H9 (cell line): Measurements from ENCODE around the gene CCDC57. TPM values are rescaled to one million over a fixed set of nuclear protein-coding genes. Genes with fewer than 3 reads are reported as not detected.
"Not testable (repeated sequence)": the region's sequence is repeated elsewhere in the genome, so short reads cannot be mapped to it uniquely, and the experiment has no call there.

Experiments
- DNase-seq: peaks from one replicate; pipeline ENCODE4 v3.0.0-alpha.2; 2017
- H2AFZ ChIP-seq: one replicate; pipeline ENCODE4 v1.6.1; 2013; ENCODE audit warnings: mild to moderate bottlenecking, low read length, control low read depth, moderate library complexity
- H2AK5ac ChIP-seq: 2 replicates; pipeline ENCODE4 v1.6.1; 2013; ENCODE audit warnings: low read length, control low read depth, mixed read lengths; ENCODE audit not compliant: insufficient read length
- H2BK120ac ChIP-seq: one replicate; pipeline ENCODE4 v1.6.1; 2013; ENCODE audit warnings: low read depth, mild to moderate bottlenecking, low read length, control low read depth, inconsistent platforms; ENCODE audit not compliant: poor library complexity, severe bottlenecking
- H2BK12ac ChIP-seq: 2 replicates; pipeline ENCODE4 v1.6.1; 2013; ENCODE audit warnings: low read length, control low read depth, mixed read lengths, low read depth; ENCODE audit not compliant: insufficient read length
- H2BK15ac ChIP-seq: 2 replicates; pipeline ENCODE4 v1.6.1; 2013; ENCODE audit warnings: low read depth, low read length, control low read depth
- H2BK20ac ChIP-seq: one replicate; pipeline ENCODE4 v1.6.1; 2013; ENCODE audit warnings: low read depth, mild to moderate bottlenecking, low read length, control low read depth, inconsistent platforms; ENCODE audit not compliant: poor library complexity, severe bottlenecking
- H2BK5ac ChIP-seq: 2 replicates; pipeline ENCODE4 v1.6.1; 2013; ENCODE audit warnings: low read length, control low read depth, mixed read lengths; ENCODE audit not compliant: insufficient read length
- H3K14ac ChIP-seq: 2 replicates; pipeline ENCODE4 v1.6.1; 2013; ENCODE audit warnings: low read length, control low read depth; ENCODE audit not compliant: insufficient read depth
- H3K18ac ChIP-seq: 2 replicates; pipeline ENCODE4 v1.6.1; 2013; ENCODE audit warnings: low read depth, mild to moderate bottlenecking, mixed read lengths, low read length, control low read depth; ENCODE audit not compliant: insufficient read length
- H3K23ac ChIP-seq: 2 replicates; pipeline ENCODE4 v1.6.1; 2013; ENCODE audit warnings: low read length, control low read depth, mixed read lengths, low read depth; ENCODE audit not compliant: insufficient read length
- H3K23me2 ChIP-seq: 2 replicates; pipeline ENCODE4 v1.6.1; 2013; ENCODE audit warnings: low read depth, mild to moderate bottlenecking, mixed read lengths, low read length, control low read depth; ENCODE audit not compliant: insufficient read length, poor library complexity, severe bottlenecking
- H3K27ac ChIP-seq: 2 replicates; pipeline ENCODE4 v1.5.1; 2013; ENCODE audit warnings: low read length, control low read depth, mixed read lengths, low read depth; ENCODE audit not compliant: insufficient read length
- H3K27me3 ChIP-seq: 2 replicates; pipeline ENCODE4 v1.6.1; 2013; ENCODE audit warnings: low read length, control low read depth, inconsistent platforms; ENCODE audit not compliant: insufficient read depth
- H3K4ac ChIP-seq: 2 replicates; pipeline ENCODE4 v1.6.1; 2013; ENCODE audit warnings: low read depth, mild to moderate bottlenecking, control low read depth, inconsistent platforms, low read length, moderate library complexity
- H3K4me1 ChIP-seq: 2 replicates; pipeline ENCODE4 v1.6.1; 2013; ENCODE audit warnings: low read length, control low read depth, inconsistent platforms; ENCODE audit not compliant: insufficient read depth
- H3K4me2 ChIP-seq: 2 replicates; pipeline ENCODE4 v1.6.1; 2013; ENCODE audit warnings: low read length, control low read depth, mixed read lengths; ENCODE audit not compliant: insufficient read length, insufficient read depth
- H3K56ac ChIP-seq: 2 replicates; pipeline ENCODE4 v1.6.1; 2013; ENCODE audit warnings: low read depth, mild to moderate bottlenecking, mixed read lengths, low read length, control low read depth; ENCODE audit not compliant: insufficient read length
- H3K79me1 ChIP-seq: 2 replicates; pipeline ENCODE4 v1.6.1; 2013; ENCODE audit warnings: low read depth, mild to moderate bottlenecking, moderate library complexity, low read length, control low read depth, inconsistent platforms; ENCODE audit not compliant: insufficient read depth, poor library complexity, severe bottlenecking
- H3K79me2 ChIP-seq: 2 replicates; pipeline ENCODE4 v1.6.1; 2013; ENCODE audit warnings: low read length, control low read depth, inconsistent platforms; ENCODE audit not compliant: insufficient read depth
- H3K9ac ChIP-seq: 2 replicates; pipeline ENCODE4 v1.6.1; 2013; ENCODE audit warnings: low read length, control low read depth, mixed read lengths; ENCODE audit not compliant: insufficient read length; ENCODE audit errors: extremely low read depth
- H3K9me3 ChIP-seq: one replicate; pipeline ENCODE4 v1.6.1; 2013; ENCODE audit warnings: low read depth, low read length, inconsistent platforms; ENCODE audit not compliant: control insufficient read depth
- H3T11ph ChIP-seq: one replicate; pipeline ENCODE4 v1.6.1; 2013; ENCODE audit warnings: mild to moderate bottlenecking, low read length, control low read depth, inconsistent platforms
- H4K20me1 ChIP-seq: one replicate; pipeline ENCODE4 v1.6.1; 2013; ENCODE audit not compliant: control insufficient read depth, insufficient read length, insufficient read depth
- H4K5ac ChIP-seq: 2 replicates; pipeline ENCODE4 v1.6.1; 2013; ENCODE audit warnings: low read depth, mild to moderate bottlenecking, mixed read lengths, low read length, control low read depth; ENCODE audit not compliant: insufficient read length
- H4K8ac ChIP-seq: replicated peaks from 2 replicates; pipeline ENCODE4 v1.6.1; 2013; ENCODE audit warnings: low read length, control low read depth, mixed read lengths, low read depth; ENCODE audit not compliant: insufficient read length
- H4K91ac ChIP-seq: 2 replicates; pipeline ENCODE4 v1.6.1; 2013; ENCODE audit warnings: low read depth, mild to moderate bottlenecking, moderate library complexity, mixed read lengths, low read length, control low read depth; ENCODE audit not compliant: insufficient read length
- H3K27ac Mint-ChIP-seq, 3 experiments: 2 replicates in 2 of 3; 3 replicates in 1 of 3; pipeline ENCODE4 v1.8.0; 2020 to 2021; ENCODE audit warnings: mixed read lengths in 3 of 3, mild to moderate bottlenecking in 1 of 3, moderate library complexity in 1 of 3
- H3K27me3 Mint-ChIP-seq: 2 replicates; pipeline ENCODE4 v1.8.0; 2021; ENCODE audit warnings: low read depth, mild to moderate bottlenecking, moderate library complexity, mixed read lengths
- H3K36me3 Mint-ChIP-seq, 3 experiments: 2 replicates in 2 of 3; 3 replicates in 1 of 3; pipeline ENCODE4 v1.8.0; 2020 to 2021; ENCODE audit warnings: low read depth in 3 of 3, mixed read lengths in 3 of 3; ENCODE audit not compliant: insufficient read depth in 1 of 3
- H3K4me1 Mint-ChIP-seq, 2 experiments: 2 replicates each; pipeline ENCODE4 v1.8.0; 2020; ENCODE audit warnings: mixed read lengths in 2 of 2
- H3K4me3 Mint-ChIP-seq, 2 experiments: 2 replicates in 1 of 2; 3 replicates in 1 of 2; pipeline ENCODE4 v1.8.0; 2020 to 2021; ENCODE audit warnings: mild to moderate bottlenecking in 2 of 2, mixed read lengths in 2 of 2, moderate library complexity in 1 of 2
- H3K9me3 Mint-ChIP-seq, 2 experiments: 2 replicates in 1 of 2; 3 replicates in 1 of 2; pipeline ENCODE4 v1.8.0; 2020; ENCODE audit warnings: mild to moderate bottlenecking in 2 of 2, mixed read lengths in 2 of 2, moderate library complexity in 1 of 2
- WGBS: extraction: QIAGEN DNeasy Blood & Tissue Kit; methylation state at CpG from one replicate; pipeline ENCODE4 v1.1.7; 2013; ENCODE audit warnings: missing lambda C conversion rate, low lambda C conversion rate, mixed read lengths; ENCODE audit not compliant: insufficient read length; ENCODE audit errors: extremely low coverage; 5-methylcytosine and 5-hydroxymethylcytosine counted together
- total RNA-seq: library from RNA; stranded (reverse); gene quantifications from 2 replicates; pipeline ENCODE4 v1.2.1, GENCODE V29; 2021
- TF ChIP-seq, protein P1 (sequence below): fragments of 200-600 bp; sonication (generic); conservative IDR thresholded peaks from 3 replicates; pipeline ENCODE4 v1.8.0; 2021; ENCODE audit warnings: antibody characterized with exemption, mild to moderate bottlenecking

Gene CCDC57
- total RNA-seq, 1 experiment from 2014 or later: 11.0 TPM

DNA sequence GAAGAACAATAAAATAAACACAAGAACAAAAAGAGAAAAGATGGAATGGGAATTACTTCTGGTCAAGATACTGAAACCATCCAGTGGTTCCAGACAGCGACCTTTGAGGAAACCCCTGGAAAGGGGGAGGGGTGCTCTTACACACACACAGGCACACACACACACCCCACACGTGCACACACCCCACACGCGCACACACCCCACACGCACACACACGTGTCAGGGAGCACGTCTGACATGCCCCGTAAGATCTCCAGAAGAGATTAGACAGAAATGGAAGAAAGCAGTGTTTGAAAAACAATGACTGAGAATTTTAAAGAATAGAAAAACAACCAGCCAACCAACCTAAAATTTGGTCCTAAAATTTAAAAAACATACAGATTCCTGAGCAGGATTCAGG, 69.3 kb downstream of the CCDC57 start:
- Histone ChIP-seq H3K9ac (no peak overlapping the region), H4K8ac (no peak overlapping the region), H3K79me1 (no peaks in the 10 kb centered on the region), H3K18ac (no peak overlapping the region), H3T11ph (no peak overlapping the region), H3K27me3 (no peaks in the 10 kb centered on the region), H4K20me1 (no peaks in the 10 kb centered on the region), H3K23ac (no peak overlapping the region), H2BK120ac (no peak overlapping the region), H3K9me3 (no peaks in the 10 kb centered on the region), H3K56ac (no peak overlapping the region), H3K79me2 (no peaks in the 10 kb centered on the region), H2BK5ac (no peak overlapping the region), H3K27ac (no peak overlapping the region), H3K4ac (no peak overlapping the region), H3K14ac (no peak overlapping the region), H4K91ac (no peak overlapping the region), H2BK20ac (no peak overlapping the region), H4K5ac (no peak overlapping the region), H3K4me2 (no peak overlapping the region), H3K4me1 (no peaks in the 10 kb centered on the region), H2AFZ (no peak overlapping the region), H2AK5ac (no peak overlapping the region), H2BK15ac (no peak overlapping the region), H3K23me2 (no peaks in the 10 kb centered on the region), H2BK12ac (no peak overlapping the region)
- Mint-ChIP-seq H3K27ac (no peak overlapping the region), H3K36me3 (peaks cover 5 to 11% (median 6%) of the 10 kb centered on the region in 3 experiments; a peak in 5 of 7 replicates), H3K4me1 (no peaks in the 10 kb centered on the region; a peak in 1 of 4 replicates), H3K27me3 (peaks cover 28% of the 10 kb centered on the region), H3K9me3 (peaks cover 0 to 10% of the 10 kb centered on the region in 2 experiments; a peak in 2 of 5 replicates), H3K4me3 (no peak overlapping the region)
- TF ChIP-seq, protein P1, sequence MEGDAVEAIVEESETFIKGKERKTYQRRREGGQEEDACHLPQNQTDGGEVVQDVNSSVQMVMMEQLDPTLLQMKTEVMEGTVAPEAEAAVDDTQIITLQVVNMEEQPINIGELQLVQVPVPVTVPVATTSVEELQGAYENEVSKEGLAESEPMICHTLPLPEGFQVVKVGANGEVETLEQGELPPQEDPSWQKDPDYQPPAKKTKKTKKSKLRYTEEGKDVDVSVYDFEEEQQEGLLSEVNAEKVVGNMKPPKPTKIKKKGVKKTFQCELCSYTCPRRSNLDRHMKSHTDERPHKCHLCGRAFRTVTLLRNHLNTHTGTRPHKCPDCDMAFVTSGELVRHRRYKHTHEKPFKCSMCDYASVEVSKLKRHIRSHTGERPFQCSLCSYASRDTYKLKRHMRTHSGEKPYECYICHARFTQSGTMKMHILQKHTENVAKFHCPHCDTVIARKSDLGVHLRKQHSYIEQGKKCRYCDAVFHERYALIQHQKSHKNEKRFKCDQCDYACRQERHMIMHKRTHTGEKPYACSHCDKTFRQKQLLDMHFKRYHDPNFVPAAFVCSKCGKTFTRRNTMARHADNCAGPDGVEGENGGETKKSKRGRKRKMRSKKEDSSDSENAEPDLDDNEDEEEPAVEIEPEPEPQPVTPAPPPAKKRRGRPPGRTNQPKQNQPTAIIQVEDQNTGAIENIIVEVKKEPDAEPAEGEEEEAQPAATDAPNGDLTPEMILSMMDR: no peak
- whole genome bisulfite sequencing: no CpG with 5 or more reads among the region's 8 CpGs
- DNase-seq: no peak

DNA sequence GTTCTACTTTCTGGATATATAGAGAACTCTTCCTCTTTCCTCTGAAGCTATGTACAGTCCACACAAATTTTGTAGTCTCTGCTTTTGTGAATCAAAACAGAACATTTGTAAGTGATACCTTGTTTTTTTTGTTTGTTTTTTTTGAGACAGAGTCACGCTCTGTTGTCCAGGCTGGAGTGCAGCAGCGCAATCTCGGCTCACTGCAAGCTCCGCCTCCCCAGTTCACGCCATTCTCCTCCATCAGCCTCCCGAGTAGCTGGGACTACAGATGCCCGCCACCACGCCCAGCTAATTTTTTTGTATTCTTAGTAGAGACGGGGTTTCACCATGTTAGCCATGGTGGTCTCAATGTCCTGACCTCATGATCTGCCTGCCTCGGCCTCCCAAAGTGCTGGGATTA, 72.7 kb downstream of the CCDC57 start:
- H3K36me3 Mint-ChIP-seq, H3K9me3 ChIP-seq, H3K4me1 ChIP-seq, H4K91ac ChIP-seq, H3K79me1 ChIP-seq, H4K5ac ChIP-seq, H3K23me2 ChIP-seq, H2BK20ac ChIP-seq, H3K56ac ChIP-seq, H3K18ac ChIP-seq, H3K4me3 Mint-ChIP-seq, H3K4ac ChIP-seq, DNase-seq, H2AK5ac ChIP-seq, H3K79me2 ChIP-seq, H2AFZ ChIP-seq, H2BK12ac ChIP-seq, H3K4me2 ChIP-seq, H3T11ph ChIP-seq, H3K14ac ChIP-seq, H3K27ac Mint-ChIP-seq, H4K8ac ChIP-seq, H3K23ac ChIP-seq, H3K27ac ChIP-seq, H2BK15ac ChIP-seq, H3K27me3 ChIP-seq, H4K20me1 ChIP-seq, H3K9me3 Mint-ChIP-seq, H2BK120ac ChIP-seq, H2BK5ac ChIP-seq, H3K9ac ChIP-seq, H3K4me1 Mint-ChIP-seq: not testable (repeated sequence)
- peaks cover 46% of the 10 kb centered on the region for H3K27me3 Mint-ChIP-seq
- no CpG with 5 or more reads among the region's 10 CpGs for WGBS
